ENCODE results near the gene ELFN1.

ELFN1 gene

DNA sequence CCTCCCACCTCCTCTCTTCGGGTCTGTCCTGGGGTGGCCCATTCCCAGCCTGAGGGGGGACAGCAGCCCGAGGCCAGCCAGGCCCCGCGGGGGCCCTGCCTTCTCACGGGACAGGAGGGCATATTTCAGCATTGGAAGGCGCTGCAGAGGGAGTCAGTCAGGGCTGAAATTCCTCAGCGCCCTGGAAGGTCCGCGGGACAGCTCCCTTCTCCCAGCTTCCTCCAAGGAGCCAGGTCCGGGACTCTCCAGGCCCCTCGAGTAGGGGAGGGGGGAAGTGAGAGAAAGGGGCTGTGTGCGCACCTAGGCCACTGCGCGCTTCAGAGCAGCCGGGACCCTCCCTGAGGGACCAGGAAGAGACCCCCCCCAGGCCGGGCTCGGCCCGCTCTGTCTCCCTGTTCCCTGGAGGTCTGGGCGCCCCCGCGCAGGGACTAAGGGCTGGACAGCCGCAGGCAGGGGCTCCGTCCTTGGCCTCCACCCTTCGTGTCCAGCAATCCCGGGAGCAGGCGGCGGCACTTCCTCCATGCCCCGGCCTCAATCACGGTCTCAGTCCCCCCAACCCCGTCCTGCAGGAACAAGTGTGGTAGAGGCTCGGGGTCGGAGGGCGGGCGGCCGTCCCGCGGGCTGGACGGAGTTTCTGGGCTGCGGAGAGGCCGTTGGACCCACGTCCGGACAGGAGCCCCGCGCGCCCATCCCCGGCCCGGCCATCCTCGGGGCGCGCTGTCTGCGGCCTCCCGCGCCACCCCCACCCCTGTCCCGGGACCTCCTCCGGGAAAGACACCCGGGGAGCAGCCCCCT is 6.0 kb upstream of the ELFN1 start:
- no peak for DNase-seq (ENCODE audit: low read depth)

DNA sequence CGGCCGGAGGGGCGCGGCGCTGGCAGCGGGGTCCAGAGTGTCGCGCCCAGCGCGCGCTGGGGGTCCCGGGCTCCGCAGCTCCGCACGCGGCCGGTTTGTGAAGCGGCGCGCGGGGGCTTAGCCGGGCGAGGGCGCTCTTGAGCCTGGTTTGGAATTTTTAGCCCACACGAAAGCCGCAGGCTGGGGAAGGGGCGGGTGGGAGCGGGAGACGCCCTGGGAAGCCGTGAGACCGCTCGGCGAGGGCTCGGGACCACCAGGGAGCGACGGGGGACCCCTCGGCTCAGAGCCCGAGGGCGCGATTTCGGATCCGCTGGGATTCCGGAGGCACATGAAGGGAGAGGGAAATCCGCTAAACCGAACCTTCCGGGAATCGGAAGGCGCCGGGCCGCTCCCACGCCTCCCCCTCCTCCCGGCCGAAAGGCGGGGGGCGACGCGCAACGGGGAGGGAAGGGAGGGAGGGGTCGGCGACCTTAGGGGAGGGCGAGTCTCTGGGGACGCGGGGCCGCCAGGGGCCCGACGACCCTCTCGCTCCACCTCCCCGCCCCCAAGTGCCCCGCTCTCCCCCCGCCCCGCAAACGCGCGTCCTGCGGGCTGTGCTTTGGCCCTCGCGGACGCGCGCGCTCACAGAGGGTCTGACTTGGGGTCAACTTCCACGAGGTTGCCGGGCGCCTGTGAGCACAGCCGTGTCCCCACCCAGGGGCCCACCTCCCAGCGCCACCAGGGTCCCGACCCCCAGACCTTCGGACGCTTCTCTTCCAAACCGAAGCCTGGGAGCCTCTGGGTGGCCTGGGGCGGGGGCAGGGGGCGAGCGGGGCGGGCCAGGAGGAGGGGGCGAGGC is 5.1 kb upstream of the ELFN1 start:
- peak; percentile 26 for DNase-seq (ENCODE audit: low read depth)

DNA sequence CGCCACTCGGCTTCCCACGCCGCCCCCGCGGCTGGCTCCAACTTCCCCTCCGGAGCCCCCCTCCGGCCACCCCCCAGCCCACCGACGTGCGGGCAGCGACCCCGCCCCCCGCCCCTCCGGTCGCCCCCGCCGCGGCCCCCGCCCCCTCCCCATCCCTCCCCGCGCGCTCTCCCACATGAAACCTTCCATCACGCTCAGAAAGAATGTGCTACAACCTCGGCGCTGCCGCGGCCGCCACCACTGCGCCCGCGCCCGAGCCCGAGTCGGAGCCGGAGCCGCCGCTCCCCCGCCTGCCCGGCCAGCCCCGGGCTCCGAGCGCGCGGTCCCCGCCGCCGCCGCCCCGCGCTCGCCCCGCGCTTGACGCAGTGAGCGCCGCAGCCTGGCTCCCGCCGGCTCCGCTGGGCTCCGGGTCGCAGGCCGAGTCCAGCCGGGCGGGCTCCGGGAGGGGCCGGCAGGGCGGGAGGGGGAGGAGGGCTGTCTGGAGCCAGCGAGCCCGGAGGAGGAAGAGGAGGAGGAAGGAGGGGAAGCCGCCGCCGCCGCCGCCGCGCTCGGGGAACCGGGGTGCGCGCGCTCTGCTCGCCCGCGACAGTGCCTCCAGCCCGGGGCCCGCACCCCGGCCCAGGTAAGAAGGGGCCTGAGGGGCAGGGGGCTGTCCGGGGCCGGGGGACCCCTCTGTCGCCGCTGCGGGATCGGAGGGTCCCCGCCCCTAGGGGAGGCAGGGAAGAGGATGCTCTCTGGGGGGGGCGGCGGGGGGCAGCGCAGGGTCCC is 4.3 kb upstream of the ELFN1 start:
- DNase-seq (ENCODE audit: low read depth): no peak

DNA sequence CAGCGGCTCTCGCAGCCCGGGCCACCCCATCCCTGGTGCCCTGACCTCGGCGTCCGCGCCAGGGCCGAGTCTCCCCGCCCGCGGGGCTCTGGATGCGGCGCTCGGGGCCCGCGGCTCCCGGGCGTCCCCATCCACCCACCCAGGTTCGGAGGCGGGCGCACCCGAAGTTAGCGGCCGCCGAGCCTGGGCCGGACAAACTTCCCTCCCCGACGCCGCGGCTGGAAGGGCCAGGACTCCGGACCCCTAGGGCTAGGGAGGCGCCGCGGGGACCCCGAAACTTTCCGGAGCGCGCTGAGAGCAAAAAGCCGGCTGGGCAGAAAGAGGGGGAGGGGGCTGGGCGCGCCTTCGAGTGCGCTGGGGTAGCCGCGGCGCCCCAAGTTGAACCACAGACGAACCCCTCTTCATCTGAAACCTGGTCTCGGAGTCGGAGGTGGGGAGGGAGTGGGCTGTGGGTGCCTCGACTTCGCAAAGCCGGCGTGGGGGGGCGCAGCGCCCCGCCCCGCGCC is 3.7 kb upstream of the ELFN1 start:
- DNase-seq (ENCODE audit: low read depth): no peak

DNA sequence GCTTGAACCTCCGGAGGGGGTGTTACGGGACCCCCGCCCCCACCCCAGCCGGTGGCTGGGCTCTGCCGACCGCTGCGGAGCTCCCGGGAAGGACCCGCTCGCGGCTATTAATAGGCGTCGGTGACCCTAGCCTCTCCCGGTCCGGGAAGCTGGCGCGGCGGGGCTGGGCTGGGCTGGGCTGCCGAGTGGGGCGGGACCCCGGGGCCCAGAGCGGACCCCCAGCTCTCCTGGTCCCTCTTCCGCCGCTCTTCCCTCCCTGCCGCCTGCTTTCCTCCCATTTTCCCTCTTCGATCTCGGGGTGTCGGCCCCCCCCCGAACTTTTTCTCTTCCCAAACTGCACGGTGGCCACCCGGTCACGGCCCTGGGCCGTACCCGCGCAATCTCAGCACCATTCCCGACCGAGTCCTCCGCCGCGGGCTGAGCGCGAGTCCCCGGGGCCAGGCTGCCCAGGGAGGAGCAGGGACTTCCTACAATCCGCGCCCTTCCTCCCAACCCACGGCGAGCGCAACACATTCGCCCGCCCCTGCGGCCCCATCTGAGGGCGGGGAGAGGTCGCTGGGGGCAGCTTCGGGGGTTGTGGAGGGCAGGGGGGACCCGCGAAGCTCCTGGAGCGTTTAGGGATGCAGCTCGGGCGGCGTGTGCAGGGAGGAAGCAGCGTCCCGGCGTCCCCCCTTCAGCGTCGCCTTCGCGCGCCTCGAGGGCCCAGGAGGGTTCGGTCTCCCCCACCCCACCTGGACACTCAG is 3.1 kb upstream of the ELFN1 start:
- DNase-seq (ENCODE audit: low read depth): no peak

DNA sequence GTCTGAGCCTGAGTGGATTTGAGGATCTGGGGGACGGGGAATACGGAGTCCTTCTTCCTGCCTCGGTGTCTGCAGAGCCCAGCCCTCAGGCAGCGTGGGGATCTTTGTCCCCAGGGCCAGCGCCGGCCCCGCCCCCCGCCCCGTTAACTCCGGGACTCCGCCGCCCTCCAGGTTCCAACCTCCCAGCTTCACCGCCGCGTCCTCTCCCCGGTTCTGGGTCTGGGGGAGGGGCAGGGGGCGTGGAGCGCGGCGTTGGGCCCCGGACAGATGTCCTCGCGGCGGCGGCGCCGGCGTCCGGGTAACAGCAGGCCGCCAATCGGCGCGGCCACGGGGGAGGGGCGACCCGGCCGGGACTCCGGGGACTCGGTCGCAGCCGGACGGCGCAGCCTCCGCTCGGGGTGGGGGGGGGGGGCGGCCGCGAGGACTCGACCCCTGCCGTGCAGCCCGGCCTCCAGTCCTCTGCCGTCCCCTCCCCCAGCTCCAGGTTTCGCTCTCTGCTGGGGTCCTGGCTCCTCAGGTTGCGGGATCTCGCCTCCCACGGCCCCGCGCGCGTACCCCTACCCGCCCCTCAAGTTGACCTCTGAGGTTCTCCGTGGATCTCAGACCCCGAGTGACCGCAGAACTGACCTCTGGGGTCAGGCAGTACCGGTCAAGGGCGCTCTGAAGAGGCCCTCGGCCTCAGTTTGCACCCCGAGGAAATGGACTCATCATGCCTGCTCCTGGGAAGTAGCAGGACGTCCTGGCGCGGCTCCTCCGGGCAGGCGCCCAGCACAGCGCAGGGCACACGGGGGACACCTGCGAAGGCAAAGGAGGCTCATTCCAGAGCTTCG is 2.3 kb upstream of the ELFN1 start:
- no peak for DNase-seq (ENCODE audit: low read depth)

DNA sequence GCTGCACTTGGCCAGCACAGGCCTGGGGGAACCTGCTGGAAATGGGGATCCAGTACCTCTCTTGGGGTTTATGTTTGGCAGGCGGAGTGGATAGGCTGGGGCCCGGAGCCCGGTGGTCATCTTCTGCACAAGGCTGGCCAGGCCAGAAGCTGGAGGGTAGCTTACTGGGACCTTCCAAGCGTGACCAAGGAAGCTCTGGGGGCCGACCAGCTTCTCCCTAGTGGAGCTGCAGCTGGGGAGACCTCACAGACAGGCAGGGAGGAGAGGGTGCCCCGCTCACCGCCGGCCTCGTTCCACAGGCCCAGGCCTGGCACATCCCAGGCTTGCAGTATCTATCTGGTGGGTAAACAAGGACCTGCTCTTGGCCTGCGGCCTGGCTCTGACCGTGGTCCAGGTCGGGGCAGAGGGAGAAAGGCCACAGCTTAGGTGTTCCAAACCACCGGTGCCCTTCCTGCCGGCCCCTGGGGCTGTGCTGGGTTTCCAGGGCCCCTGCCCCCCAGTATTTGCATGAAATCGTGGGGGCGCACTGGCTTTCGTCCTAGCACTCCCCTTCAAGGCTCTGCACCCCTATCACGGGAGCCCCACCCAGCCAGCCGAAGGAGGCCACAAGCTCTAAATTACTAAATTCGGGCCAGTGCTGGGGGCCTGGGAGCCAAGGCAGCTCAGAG is 1.5 kb upstream of the ELFN1 start:
- no peak for DNase-seq (ENCODE audit: low read depth)

DNA sequence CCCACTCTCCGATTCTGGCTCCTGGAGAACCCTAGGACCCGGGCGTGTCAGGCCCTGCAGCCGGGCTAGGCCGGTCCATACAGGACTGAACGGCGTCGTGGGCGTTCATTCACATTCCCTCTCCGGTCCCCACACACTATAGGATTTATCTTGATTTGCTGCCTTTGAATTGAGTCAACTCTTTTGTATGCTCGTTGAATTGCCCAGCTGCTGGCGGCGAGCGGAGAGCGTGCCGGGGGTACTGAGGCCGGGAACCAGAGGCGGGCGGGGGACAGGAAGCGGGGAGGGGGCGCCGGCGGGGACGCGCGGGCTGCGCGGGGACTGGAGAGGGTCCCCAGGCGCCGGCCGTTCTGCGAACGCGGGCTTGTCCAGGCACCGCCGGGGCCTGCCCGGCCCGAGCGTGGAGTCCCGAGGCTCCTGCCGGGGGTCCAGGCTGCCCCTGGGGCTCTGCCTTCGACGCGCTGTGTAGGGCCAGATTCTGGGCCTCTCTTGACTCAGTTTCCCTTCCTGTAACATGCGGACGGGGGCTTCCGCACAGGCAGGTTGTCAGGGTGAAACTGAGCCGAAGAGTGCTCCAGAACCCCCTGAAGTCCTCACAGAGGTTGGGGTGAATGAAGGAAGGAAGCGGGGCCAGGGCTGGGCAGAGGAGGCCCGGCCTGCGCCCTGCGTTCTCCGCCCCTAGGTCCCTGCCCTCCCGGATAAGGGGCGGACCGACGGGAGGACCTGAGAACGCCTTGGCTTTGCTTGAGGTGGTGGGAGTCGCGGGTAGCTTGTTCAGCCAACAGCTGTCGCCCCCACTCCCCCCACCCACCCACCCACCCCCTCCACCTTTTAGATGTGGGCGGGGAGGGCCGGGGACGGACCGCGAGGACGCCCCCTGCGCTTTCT is 769 bp upstream of the ELFN1 start:
- no peak for DNase-seq (ENCODE audit: low read depth)

DNA sequence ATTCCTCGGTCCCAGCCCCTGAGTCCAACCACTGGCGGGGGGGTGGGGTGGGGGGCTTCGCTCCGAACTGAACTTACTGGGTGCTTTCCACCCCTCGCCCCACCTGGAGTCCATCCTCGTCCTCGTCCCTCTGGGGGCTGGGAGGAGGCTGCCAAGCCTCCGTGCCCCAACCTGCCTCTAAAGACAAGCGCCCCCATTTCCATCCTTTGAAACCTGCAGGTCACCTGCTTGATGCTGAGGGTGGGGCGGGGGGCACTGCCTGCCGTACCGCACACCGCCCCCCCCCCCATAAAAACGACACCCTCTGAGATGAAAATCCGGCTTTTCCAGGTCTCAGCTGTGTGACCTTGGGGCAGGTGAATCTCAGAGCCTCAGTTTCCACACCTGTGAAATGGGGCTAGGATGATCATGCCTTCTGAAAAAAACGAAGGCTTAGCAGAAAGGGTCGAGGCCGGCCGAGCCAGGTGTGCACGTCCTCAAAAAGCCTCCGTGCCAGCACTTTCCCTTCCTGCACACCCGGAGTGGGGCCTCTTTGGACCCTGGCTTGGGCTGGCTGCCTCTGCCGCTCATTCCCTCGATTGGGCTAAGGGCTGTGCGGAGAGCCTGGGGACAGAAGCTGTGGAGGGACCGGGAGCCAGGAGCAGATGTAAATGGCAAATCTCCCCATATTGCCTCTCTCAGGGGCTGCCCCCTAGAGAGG is 967 bp downstream of the ELFN1 start:
- DNase-seq (ENCODE audit: low read depth): no peak

DNA sequence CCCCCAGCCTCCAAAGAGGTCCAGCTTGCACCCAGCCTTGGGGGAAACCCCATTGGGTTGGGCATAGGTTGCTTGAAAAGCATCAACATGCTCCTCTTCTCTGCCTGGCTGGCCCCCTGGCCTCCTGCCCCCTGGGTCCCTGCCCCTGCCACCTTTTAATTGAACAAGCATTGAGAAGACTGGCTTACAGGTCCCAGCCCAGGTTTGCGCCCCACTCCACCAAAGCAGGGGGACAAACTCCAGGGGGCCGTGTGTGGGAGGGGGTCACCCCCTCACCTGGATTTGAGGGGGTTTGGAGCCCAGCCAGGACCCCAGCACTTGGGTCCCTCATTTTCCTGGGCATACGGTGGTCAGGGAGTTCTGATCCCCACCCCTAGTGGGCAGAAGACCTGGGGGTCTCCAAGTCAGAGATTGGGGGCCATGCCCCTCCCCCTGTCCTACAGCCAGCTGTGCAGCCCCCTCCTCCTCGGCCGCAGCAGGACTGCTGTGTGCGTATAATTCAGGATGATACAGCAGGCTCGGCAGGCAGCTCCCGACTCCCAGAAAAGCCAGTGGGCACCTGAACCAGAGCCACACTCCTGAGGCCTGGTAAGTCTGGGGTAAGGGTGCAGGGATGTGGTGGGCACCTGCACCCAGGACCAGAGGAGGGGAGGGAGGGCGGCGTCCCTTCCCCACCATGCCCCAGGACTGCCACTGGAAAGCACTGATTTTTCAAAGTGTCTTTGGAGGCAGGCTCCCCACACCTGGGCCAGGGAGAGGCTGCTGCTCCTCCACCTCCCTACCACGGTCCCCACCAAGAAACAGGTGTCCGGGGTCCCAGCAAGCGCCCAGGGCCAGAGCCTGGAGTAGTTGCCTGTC is 1.7 kb downstream of the ELFN1 start:
- no peak for DNase-seq (ENCODE audit: low read depth)

DNA sequence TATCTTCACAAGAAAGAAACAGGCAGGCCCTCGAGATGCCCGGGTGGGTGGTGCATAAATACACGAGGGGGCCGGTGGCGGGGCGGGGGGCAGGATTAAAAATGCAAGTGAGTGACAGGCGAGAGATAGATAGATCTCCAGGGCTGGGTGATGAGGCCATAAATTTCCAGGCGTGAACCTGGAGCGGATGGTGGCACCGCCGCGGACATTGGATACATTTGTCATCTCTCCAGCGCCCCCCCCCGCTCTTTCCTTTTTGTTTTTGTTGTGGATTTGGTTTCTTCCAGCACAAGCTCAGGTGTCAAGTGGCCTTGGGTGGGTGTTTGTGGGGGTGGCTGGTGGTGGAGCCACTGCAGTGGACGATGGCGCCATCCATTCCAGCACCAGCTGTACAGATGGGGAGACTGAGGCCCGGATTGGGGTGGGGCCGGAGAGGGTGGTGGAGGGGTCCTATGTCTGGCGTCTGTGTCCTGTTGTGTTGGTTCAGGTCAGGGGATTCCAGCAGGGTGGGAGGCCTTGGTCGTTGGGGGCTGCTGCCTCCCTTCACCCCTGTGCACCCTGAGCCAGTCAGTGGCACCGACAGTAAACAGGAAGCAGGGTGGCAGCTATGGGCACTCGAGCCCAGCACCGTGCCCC is 2.9 kb downstream of the ELFN1 start:
- DNase-seq (ENCODE audit: low read depth): no peak

DNA sequence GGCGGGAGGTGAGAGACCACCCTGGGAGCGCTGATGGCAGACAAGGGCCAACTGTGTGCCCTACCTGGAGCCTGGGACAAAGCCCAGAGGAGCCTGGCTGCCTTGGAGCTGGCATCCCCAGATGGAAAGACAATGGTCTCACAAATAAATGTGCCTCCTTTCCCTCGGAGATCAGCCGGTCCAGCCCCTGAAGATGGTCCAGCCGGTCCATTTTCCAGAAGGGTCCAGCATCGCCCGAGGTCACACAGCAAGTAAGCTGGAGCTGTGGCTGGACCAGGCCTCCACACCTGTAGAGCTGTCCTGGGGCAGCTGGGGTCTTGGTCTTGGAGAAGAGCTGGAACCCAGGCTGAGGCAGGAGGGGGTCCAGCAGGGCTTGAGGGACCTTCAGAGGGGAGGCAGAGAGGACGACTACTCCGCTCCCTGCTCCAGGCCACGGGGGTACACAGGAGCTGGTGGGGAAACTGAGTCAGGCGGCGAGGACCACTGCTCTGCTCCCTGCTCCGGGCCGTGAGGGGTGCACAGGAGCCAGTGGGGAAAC is 3.6 kb downstream of the ELFN1 start:
- DNase-seq (ENCODE audit: low read depth): no peak

DNA sequence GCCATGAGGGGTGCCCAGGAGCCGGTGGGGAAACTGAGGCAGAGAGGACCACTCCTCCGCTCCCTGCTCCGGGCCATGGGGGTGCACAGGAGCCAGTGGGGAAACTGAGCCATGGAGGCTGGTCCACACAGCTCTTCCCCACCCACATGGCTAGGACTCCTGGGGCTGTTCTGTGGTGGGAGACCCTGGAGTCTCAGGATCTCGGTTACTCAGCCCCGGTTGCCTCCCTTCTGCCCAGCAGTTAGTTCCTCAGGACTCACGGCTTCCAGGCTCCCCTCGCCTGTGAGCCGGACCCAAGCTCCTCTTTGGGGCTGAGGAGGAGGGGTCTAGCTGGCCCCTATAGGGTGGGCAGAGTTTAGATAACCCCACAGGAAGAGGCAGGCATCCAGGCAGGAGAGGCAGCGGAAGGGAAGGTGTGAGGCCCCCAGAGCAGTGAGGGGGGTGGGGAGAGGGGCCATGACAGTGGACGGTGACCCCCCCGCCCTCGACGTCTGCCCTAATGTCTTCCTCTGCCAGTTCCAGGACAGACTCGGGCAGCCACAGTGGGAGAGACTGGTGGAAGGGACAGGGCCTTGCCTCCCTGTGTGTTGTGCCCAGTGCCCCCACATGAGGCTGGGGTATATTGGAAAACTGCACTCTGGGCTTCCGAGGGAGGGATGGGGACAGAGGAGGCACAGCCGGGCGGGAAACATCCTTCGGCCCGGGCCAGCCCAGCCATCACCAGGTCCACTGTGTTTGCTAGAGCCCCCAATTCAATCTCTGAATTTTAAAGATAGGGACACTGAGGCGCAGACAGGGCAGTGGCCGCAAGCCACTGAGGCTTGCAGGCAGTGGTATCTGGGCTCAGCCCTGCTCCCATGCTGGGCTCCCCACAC is 4.3 kb downstream of the ELFN1 start:
- DNase-seq (ENCODE audit: low read depth): no peak

DNA sequence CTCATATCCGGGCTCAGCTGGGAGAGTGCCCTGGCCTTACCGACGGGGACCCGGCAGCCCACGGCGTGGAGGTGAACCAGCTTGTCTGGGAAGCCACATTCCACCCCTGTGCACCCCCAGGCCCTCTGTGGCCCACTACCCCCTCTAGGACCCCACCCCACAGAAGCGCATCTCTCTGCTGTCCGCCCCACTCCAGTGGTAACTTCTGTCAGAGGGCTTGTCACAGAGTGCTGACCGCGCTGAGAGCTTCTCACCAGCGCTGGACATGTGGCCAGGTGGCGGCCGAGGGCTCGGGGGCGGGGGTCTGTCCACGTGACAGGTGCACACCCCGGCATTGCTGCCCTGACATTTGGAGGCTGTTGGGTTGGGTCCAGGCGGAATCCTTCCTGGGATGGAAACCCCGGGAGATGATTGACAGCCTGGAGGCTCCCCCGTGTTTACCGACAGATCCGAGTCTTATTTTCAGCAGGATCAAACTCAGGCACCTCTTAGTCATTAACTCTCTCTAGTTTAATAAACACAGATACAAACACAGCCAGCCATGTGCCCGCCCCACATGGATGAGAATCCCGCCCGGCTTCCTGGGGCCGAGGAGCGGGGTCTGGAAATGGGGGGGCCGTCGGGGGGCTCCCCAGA is 5.1 kb downstream of the ELFN1 start:
- no peak for DNase-seq (ENCODE audit: low read depth)

Data from CMK (cell line).